Raji (cell line): ENCODE data around the gene ZNF629.

ENCODE experiments used
- POLR2A ChIP-seq: IDR thresholded peaks from 2 replicates; pipeline ENCODE4 v1.6.1; 2011; ENCODE audit warnings: low read depth, low read length, control low read depth; ENCODE audit not compliant: insufficient read depth

Gene ZNF629

GRCh38 chr16:30761928-30762902 is 24.8 kb downstream of the ZNF629 start, which contains the start of the genes CFAP119 and RNF40:
Gene CFAP119 (minus strand): TSS chr16:30762062. CDS start chr16:30761748, 314 bp downstream.
Gene RNF40 (plus strand): TSS chr16:30762322. CDS start chr16:30762546, 224 bp downstream.
- peak; percentile 88 for TF ChIP-seq POLR2A

GRCh38 chr16:30761427-30761927 is 25.5 kb downstream of the ZNF629 start:
- TF ChIP-seq POLR2A, result peak; percentile 4; the same call in 1 of the 2 replicates

GRCh38 chr16:30760577-30761426 is 26.2 kb downstream of the ZNF629 start:
- no peak for TF ChIP-seq POLR2A

- TF ChIP-seq POLR2A, result no peak
Observed at GRCh38 chr16:30760001-30760559, 26.9 kb downstream of the ZNF629 start.

- no peak for TF ChIP-seq POLR2A
Observed at GRCh38 chr16:30758988-30759491, 28.0 kb downstream of the ZNF629 start.

GRCh38 chr16:30757316-30757715 is 29.7 kb downstream of the ZNF629 start:
- no peak for TF ChIP-seq POLR2A

- no peak for TF ChIP-seq POLR2A
Observed at GRCh38 chr16:30756781-30757100, 30.3 kb downstream of the ZNF629 start.

- TF ChIP-seq POLR2A, result no peak
Observed at GRCh38 chr16:30755955-30756780, 30.8 kb downstream of the ZNF629 start.

GRCh38 chr16:30753596-30753995 is 33.4 kb downstream of the ZNF629 start:
- TF ChIP-seq POLR2A, result no peak

- TF ChIP-seq POLR2A, result no peak
Observed at GRCh38 chr16:30750876-30751465, 36.0 kb downstream of the ZNF629 start.

- no peak for TF ChIP-seq POLR2A
Observed at GRCh38 chr16:30750201-30750600, 36.8 kb downstream of the ZNF629 start.

GRCh38 chr16:30748634-30749445 is 38.2 kb downstream of the ZNF629 start:
- no peak for TF ChIP-seq POLR2A
